ENCODE results near the gene PRKAG3.

GRCh38 chr2:218826791-218827190 is 4.8 kb downstream of the PRKAG3 start:
- TF ChIP-seq CTCF (IDR thresholded peaks at IDR 0.05; ENCODE audit: insufficient read depth, low read length), result no peak
- no peak for TF ChIP-seq POLR2AphosphoS5 (IDR thresholded peaks at IDR 0.05; ENCODE audit: low read depth)
